GM21825 (cell line): ENCODE measurements around the gene PLOD1.
"Not testable (repeated sequence)": the region's sequence is repeated elsewhere in the genome, so short reads cannot be mapped to it uniquely, and the experiment has no call there.

ENCODE experiments used
- ATAC-seq: cut with Tn5 transposase; IDR thresholded peaks from one replicate; pipeline ENCODE4 v1.9.1; 2021; ENCODE audit warnings: mild to moderate bottlenecking, moderate library complexity; ENCODE audit not compliant: unreplicated experiment

PLOD1 gene

GRCh38 chr1:11934302-11935056, at the start of gene PLOD1:
TSS of gene PLOD1 (plus strand) at chr1:11934717. CDS start at chr1:11934780, 63 bp downstream.
- peak; percentile 76 for ATAC-seq

- no peak for ATAC-seq
These were observed 48.6 kb upstream of the PLOD1 start for GRCh38 chr1:11885916-11886315.

GRCh38 chr1:11886986-11887665, 47.4 kb upstream of the PLOD1 start:
- no peak for ATAC-seq

GRCh38 chr1:11887666-11888007, 46.9 kb upstream of the PLOD1 start:
- ATAC-seq: no peak

GRCh38 chr1:11888206-11888876, 46.2 kb upstream of the PLOD1 start:
- ATAC-seq: no peak

- ATAC-seq: no peak
These were observed 45.7 kb upstream of the PLOD1 start for GRCh38 chr1:11888877-11889208.

- ATAC-seq: no peak
These were observed 42.9 kb upstream of the PLOD1 start for GRCh38 chr1:11891433-11892186.

GRCh38 chr1:11893907-11894251, 40.6 kb upstream of the PLOD1 start:
- ATAC-seq: no peak

GRCh38 chr1:11894501-11894900, 40.0 kb upstream of the PLOD1 start:
- ATAC-seq: not testable (repeated sequence)

GRCh38 chr1:11898086-11898785, 36.3 kb upstream of the PLOD1 start:
- ATAC-seq: no peak

- ATAC-seq: no peak
These were observed 35.6 kb upstream of the PLOD1 start for GRCh38 chr1:11898831-11899467.

- not testable (repeated sequence) for ATAC-seq
These were observed 33.1 kb upstream of the PLOD1 start for GRCh38 chr1:11901446-11901845.

GRCh38 chr1:11903210-11903609, 31.3 kb upstream of the PLOD1 start:
- no peak for ATAC-seq

GRCh38 chr1:11904156-11904555, 30.4 kb upstream of the PLOD1 start:
- ATAC-seq: not testable (repeated sequence)

- ATAC-seq: no peak
These were observed 29.5 kb upstream of the PLOD1 start for GRCh38 chr1:11904978-11905377.

- ATAC-seq: no peak
These were observed 27.6 kb upstream of the PLOD1 start for GRCh38 chr1:11906870-11907269.

- ATAC-seq: peak; percentile 38
These were observed 27.0 kb upstream of the PLOD1 start for GRCh38 chr1:11907275-11908094.

- peak; percentile 44 for ATAC-seq
These were observed 26.3 kb upstream of the PLOD1 start for GRCh38 chr1:11908095-11908675.

- ATAC-seq: not testable (repeated sequence)
These were observed 23.6 kb upstream of the PLOD1 start for GRCh38 chr1:11910914-11911228.
